COLO668 (cell line): ENCODE results near the gene TLR6.

Source experiments
- DNase-seq: peaks from one replicate; lab custom pipeline; 2025; ENCODE audit not compliant: unreplicated experiment; lab: John Stamatoyannopoulos, UW

The TLR6 gene

DNA sequence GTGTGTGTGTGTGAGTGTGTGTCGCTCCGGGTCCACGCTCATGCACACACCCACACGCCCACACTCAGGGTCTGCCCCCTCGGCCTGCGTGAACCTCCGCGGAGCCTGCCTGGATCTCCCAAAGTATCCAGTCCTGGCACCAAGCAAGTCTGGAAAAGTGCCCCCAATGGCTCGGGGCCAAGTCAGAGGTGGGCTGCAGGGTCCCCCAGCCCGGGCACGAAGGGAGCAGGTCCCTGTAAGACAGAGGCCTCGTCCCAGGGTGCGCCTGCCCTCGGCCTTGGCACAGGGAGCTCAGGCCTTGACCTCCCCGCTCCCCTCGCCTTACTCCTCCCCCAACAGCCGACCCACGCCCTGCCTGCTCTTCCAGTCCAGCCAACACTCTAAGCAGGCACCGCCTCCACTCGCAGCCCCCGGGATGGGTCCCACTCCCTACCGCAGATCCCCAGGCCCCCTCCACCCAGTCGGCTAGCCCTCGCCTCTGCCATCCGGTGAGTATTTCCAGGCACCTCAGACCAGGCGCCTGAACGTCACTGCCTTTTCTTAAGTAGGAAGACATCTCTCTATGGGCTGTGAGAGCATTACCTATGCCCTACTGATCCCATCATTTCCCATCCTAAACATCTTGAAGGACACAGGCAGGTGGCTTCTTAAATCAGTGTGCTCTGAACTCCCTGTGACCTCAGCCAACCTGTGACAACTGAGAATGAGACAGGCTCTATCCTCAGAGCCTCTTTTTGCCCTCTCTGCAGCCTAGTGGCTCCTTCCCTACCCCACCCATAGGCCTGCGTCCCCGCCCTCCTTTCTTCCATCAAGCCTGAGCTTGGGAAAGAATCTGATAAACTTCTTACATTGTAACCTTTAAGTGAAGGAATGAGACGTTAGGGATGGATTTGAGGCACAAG is 11.7 kb upstream of the TLR6 start:
- no peak for DNase-seq

GRCh38 chr4:38867478-38868058 is 11.0 kb upstream of the TLR6 start, which contains the start of gene FAM114A1:
Gene FAM114A1 (plus strand): TSS chr4:38867806. CDS start chr4:38878079, 10,273 bp downstream.
- DNase-seq = peak; percentile 86

- no peak for DNase-seq
These were observed 10.4 kb upstream of the TLR6 start for GRCh38 chr4:38866973-38867477.

DNA sequence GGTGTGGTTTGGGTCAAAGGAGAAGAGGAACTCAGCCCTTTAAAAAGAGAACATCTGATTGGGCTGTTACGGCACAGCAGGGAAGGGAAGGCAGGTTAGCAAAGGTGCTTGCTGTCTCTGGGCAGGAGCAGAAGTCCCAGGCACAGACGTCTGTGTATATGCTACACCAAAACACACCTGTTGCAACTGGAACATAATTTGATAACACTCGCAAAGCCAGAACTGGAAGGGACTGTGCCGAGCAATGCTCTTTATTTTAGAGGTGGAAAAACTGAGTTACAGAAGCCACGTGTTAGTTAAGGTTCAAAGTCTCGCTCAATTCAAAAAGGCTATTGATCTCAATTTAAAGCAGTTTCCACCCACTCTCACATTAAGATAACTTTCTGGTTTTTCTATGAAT is 8.8 kb upstream of the TLR6 start:
- no peak for DNase-seq

DNA sequence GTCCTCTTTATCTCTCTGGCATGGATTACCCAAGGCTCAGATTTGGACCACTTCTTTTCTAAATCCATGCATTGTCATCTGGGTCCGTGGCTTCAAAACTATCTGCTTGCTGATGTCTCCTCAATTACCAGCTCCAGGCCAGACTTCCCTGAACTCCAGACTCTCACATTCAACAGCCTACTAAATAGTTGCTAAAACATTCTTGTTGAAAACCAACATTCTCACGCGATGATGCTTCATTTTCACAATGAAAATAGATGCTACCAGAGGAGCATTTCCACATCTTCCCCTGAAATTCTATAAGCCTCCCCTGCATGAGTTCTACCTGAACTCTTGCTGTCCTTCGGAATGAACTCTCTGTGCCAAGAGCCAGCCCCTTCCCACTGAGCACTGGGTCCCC is 5.2 kb upstream of the TLR6 start:
- no peak for DNase-seq

- peak; percentile 57 for DNase-seq
These were observed 4.3 kb upstream of the TLR6 start for GRCh38 chr4:38860788-38861424.

DNA sequence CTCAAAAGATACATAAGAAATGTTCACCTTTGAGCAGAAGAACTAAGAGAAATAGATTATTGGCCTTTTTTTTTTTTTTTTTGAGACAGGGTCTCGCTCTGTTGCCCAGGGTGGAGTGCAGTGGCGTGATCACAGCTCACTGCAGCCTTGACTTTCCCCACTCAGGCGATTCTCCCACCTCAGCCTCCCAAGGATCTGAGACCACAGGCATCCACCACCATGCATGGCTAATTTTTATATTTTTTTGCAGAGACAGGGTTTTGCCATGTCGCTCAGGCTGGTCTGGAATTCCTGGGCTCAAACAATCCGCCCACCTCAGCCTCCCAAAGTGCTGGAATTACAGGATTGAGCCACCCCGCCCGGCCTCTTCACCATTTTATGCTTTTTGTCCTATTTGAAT is 2.9 kb upstream of the TLR6 start:
- no peak for DNase-seq

- DNase-seq = no peak
These were observed 1.4 kb upstream of the TLR6 start for GRCh38 chr4:38858097-38858420.

DNA sequence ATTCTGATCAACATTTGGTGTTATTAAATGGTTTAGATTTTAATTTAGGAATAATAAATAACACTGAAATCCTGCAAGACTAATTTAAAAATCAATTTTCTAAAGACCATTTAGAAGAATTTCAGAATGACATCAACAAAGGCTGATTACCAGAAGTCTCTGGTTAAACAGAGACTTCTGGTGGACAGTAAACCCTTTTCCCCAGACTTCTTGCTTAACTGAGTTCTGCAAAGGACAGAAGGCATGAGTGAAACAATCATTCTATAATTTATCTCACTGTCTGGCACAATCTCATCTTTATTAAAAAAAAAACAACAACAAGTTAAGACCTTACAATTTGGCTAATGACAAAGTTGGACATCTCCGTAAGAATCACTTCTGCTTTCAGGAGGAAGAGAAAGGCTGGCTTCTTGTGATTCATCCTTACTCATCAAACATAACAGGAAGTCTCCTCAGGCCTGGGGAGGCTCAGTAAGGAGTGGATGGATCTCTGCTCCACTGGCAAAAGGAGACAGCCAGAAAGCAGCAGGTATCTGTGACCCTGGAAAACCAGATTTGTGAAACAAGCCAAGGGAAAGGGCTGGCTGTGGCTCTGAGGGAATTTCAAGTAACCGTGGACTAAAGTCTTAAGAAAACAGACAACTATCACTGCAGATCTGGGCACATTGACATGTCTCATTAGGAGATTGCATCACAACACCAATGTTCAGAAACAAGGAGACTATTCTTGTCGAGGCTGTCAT is 908 bp upstream of the TLR6 start:
- DNase-seq = no peak

DNA sequence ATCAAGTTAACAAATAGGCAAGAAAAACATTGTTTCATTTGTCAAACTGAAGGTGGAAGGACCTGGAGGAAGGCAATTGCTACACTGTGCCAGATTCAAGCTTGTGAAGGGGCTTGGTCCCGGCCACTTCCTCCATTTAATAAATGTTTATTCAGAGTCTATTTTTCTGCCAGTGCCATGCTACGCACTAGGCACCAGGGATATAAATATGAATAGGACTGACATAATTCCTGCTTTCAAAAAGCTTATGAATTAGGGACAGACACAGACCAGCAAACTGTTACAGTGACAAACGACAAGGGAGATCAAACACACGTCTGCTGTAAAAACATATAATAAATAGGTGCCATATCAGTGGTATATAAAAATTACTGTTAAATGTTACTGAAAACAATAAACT is 571 bp downstream of the TLR6 start:
- DNase-seq = no peak

DNA sequence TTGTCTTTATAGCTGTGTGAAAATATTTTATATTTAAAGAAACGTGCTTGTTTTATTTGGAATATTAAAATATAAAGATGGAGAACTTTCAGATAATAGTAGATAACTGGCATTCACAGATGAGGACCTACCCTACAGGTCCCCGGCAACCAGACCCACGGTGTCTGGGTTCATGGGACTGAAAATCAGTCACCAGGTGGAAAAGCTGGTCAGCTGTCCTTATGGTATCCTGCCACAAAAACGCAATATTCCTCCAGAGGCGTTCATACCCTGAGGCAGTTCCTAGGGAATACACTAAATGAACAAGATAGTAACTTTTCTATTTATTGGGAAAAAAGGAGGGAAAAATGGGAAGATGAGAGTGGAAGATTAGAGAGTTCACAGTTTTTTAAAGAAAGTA is 1.2 kb downstream of the TLR6 start:
- DNase-seq = no peak

DNA sequence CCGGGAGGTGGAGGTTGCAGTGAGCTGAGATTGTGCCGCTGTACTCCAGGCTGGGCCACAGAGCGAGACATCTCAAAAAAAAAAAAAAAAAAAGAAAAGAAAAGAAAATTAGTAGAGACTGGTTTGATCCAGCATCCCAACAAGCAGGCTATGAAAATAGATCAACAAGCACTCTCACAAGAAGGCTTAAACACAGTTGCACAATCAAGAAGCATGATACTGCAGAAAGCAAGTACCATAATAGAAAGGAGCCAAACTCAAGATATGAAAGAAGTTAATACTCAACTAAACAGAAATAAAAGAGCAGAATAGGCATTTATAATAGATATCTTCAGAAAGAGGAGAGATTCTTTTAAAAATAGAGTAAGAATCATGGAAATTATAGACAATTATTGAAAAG is 10.6 kb downstream of the TLR6 start:
- DNase-seq = no peak

- DNase-seq = peak; percentile 86
These were observed 13.6 kb downstream of the TLR6 start for GRCh38 chr4:38842994-38843393.

DNA sequence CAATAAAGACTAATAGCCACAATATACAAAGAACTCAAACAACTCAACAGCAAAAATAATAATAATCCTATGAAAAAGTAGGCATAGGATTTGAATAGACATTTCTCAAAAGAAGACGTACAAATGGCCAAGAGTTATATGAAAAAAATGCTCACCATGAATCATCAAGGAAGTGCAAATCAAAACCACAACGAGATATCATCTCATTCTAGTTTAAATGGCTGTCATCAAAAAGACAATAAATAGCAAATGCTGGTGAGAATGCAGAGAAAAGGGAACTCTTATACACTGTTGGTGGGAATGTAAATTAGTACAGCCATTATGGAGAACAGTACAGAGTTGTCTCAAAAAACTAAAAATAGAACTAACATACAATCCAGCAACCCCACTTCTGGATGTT is 18.8 kb downstream of the TLR6 start:
- DNase-seq = no peak

- no peak for DNase-seq
These were observed 19.3 kb downstream of the TLR6 start for GRCh38 chr4:38837334-38837733.

DNA sequence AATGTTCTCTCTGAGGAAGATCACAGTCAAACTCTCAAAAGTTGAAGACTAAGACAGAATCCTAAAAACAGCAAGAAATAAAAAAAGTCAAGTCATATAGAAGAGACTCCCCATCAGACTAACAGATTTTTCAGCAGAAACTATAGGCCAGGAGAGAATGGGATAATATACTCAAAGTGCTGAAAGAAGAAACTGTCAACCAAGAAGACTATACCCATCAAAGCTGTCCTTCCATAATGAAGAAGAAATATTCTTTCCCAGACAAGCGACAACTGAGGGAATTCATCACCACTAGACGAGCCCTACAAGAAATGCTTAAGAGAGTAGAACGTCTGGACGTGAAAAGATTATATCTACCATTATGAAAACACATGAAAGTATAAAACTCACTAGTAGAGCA is 22.0 kb downstream of the TLR6 start:
- DNase-seq = no peak

DNA sequence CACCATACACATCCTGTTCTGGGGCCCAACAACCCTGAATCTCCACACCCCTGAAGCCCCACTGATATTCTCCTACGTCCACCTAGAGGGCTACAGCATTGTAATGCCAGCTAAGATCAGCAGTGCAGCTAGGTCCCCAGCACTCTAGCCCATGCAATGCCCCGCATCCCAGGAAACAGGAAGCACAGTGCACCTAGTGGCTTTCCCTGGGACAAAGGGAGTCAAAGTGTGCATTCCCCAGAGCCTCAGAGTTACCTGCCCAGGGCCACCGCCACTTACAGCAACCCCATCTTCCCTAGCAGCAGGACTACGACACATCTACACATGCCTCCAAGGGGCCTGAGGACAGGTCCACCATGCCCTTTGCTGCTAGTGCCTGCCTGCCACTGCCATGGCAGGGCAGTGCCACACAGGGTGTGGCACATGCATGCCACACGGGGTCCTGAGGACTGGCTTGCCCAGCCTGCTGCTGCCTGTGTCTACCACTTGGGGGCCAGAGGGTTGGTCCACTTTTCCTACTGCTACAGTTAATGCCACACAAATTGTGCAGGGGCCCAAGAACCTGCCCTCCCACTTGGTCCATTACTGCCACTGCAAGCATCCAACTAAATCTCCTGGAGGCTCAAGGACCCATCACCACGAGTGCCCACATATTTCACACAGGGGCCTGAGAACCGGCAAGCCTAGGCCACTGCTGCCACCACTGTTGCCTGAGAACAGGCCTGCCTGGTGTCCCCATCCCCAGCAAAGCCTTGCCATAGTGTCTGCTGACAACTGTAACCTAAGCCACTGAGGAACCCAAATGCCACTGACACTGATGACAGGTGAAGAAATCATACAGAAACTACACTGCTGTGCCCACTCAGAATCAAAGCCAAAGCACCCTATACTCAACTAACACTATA is 23.7 kb downstream of the TLR6 start:
- no peak for DNase-seq

GRCh38 chr4:38832206-38832605 is 24.4 kb downstream of the TLR6 start:
- no peak for DNase-seq

- no peak for DNase-seq
These were observed 25.0 kb downstream of the TLR6 start for GRCh38 chr4:38831653-38832052.

DNA sequence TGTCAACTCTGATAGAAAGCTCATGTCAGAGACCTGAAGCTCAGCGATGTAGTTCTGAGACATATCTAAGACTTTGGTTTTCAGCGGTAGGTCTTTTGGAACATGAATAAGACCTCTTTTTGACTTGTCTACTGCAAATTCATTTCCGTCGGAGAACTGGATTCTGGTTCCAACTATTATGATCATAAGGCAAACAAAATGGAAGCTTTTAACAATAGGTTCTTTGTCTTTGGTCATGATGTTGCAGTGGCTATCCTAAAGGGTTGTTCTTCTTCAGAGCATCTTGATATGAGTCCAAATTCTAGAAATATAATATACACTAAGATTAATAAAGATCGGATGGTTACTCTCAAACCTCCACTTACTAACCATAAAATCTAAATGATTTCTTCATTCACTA is 27.4 kb downstream of the TLR6 start:
- no peak for DNase-seq
